HepG2 (cell line): ENCODE measurements around the gene EFNA3. TPM values are rescaled to one million over a fixed set of nuclear protein-coding genes. Genes with fewer than 3 reads are reported as not detected.
A peak's percentile ranks its signal among the peaks of the same experiment; 100 is the strongest.

Experiments
- ATAC-seq: fragments of 200-7000 bp; cut with Tn5 transposase; 3 replicates; pipeline ENCODE4 v1.9.1; 2020; ENCODE audit warnings: mild to moderate bottlenecking, moderate library complexity
- BruUV-seq: library from RNA; stranded (reverse); fragments of 400-500 nt; replicated peaks from 2 replicates; lab custom pipeline; 2021; lab: Mats Ljungman, UMichigan
- CTCF ChIA-PET: fragments of 300-600 bp; formaldehyde crosslinking; extraction: SDS; loops from one replicate; lab custom pipeline; 2021; ENCODE audit warnings: low total read pairs, inconsistent platforms, low intra/inter-chr PET ratio; lab: Yijun Ruan, JAX
- POLR2A ChIA-PET: fragments of 350-600 bp; sonication (Branson Sonifier 250); formaldehyde crosslinking; loops from one replicate; lab custom pipeline; 2020; ENCODE audit warnings: antibody characterized with exemption, inconsistent platforms; lab: Yijun Ruan, JAX
- DNase-seq: peaks from one replicate; pipeline ENCODE4 v3.0.0-alpha.2; 2015; ENCODE audit warnings: low spot score
- FAIRE-seq: peaks from 3 replicates; lab custom pipeline; 2011; peaks lifted over from hg19 to GRCh38; lab: Jason Lieb, UNC
- H2AFZ ChIP-seq: one replicate; pipeline ENCODE4 v1.6.1; 2011; ENCODE audit warnings: low read length, inconsistent platforms
- H3K27ac ChIP-seq: fragments of 300-600 bp; 3 replicates; pipeline ENCODE4 v1.8.0; 2011; ENCODE audit warnings: mixed run types, mild to moderate bottlenecking, mixed read lengths, low read length, inconsistent platforms; ENCODE audit not compliant: insufficient read depth; ENCODE audit errors: extremely low read length
- H3K27me3 ChIP-seq, 2 experiments: fragments of 200-600 bp in 1 of 2; 2 replicates in 1 of 2; 3 replicates in 1 of 2; pipeline versions ENCODE4 v1.6.0 to v1.8.0; 2011; ENCODE audit warnings: low read length in 2 of 2, mild to moderate bottlenecking in 2 of 2, moderate library complexity in 2 of 2, inconsistent platforms in 1 of 2; ENCODE audit not compliant: insufficient read depth in 2 of 2, control insufficient read depth in 1 of 2
- H3K36me3 ChIP-seq, 2 experiments: fragments of 200-600 bp in 1 of 2; replicated peaks in 1 of 2; 2 replicates in 1 of 2; 3 replicates in 1 of 2; pipeline versions ENCODE4 v1.5.1 to v1.8.0; 2011; ENCODE audit warnings: low read length in 2 of 2, inconsistent platforms in 1 of 2; ENCODE audit not compliant: insufficient read depth in 2 of 2, control insufficient read depth in 1 of 2
- H3K4me1 ChIP-seq: 2 replicates; pipeline ENCODE4 v1.5.1; 2012; ENCODE audit warnings: low read length, inconsistent platforms; ENCODE audit not compliant: insufficient read depth
- H3K4me2 ChIP-seq: 2 replicates; pipeline ENCODE4 v1.6.0; 2011; ENCODE audit warnings: low read depth, low read length, inconsistent platforms
- H3K4me3 ChIP-seq, 3 experiments: fragments of 200-600 bp in 1 of 3; sonication (generic), shearing (Covaris generic) in 1 of 3; replicated peaks in 1 of 3; 2 replicates each; pipeline ENCODE4 v1.5.1; 2011 to 2016; ENCODE audit warnings: low read length in 3 of 3, inconsistent platforms in 2 of 3, low read depth in 2 of 3, mild to moderate bottlenecking in 2 of 3, control low read depth in 1 of 3, mixed read lengths in 1 of 3; ENCODE audit not compliant: insufficient read depth in 1 of 3
- H3K79me2 ChIP-seq: one replicate; pipeline ENCODE4 v1.6.1; 2011; ENCODE audit warnings: low read length, inconsistent platforms; ENCODE audit not compliant: insufficient read depth
- H3K9ac ChIP-seq: 2 replicates; pipeline ENCODE4 v1.6.0; 2011; ENCODE audit warnings: mild to moderate bottlenecking, low read depth, low read length, inconsistent platforms; ENCODE audit not compliant: insufficient read depth
- H3K9me3 ChIP-seq: 2 replicates; pipeline ENCODE4 v1.5.1; 2012; ENCODE audit warnings: mild to moderate bottlenecking, low read length
- H4K20me1 ChIP-seq: 2 replicates; pipeline ENCODE4 v1.6.0; 2011; ENCODE audit warnings: inconsistent platforms, mild to moderate bottlenecking, low read length, moderate library complexity; ENCODE audit not compliant: insufficient read depth
- ADNP ChIP-seq: sonication (generic); formaldehyde crosslinking; IDR thresholded peaks from 2 replicates; pipeline ENCODE4 v1.4.0; 2020; ENCODE audit warnings: missing genetic modification reagents
- EZH2 ChIP-seq: conservative IDR thresholded peaks from 2 replicates; pipeline ENCODE4 v1.6.1; 2012; ENCODE audit warnings: mild to moderate bottlenecking, low read depth, low read length, moderate library complexity
- MTF2 ChIP-seq: sonication (generic); formaldehyde crosslinking; IDR thresholded peaks from 2 replicates; pipeline ENCODE4 v1.5.0; 2020; ENCODE audit warnings: missing genetic modification reagents, borderline replicate concordance
- NONO ChIP-seq, 2 experiments: fragments of 450-650 bp in 1 of 2; sonication (generic) in 1 of 2; formaldehyde crosslinking in 1 of 2; IDR thresholded peaks in 1 of 2; conservative IDR thresholded peaks in 1 of 2; 2 replicates each; pipeline versions ENCODE4 v1.6.1 to v1.8.0; 2017 to 2022; ENCODE audit warnings: mild to moderate bottlenecking in 1 of 2, missing genetic modification reagents in 1 of 2, moderate library complexity in 1 of 2
- ZNF326 ChIP-seq: sonication (generic); formaldehyde crosslinking; IDR thresholded peaks from 2 replicates; pipeline ENCODE4 v1.4.0; 2020; ENCODE audit warnings: missing genetic modification reagents, borderline replicate concordance
- ZNF710 ChIP-seq: sonication (generic); formaldehyde crosslinking; IDR thresholded peaks from 2 replicates; pipeline ENCODE4 v1.5.0; 2020; ENCODE audit warnings: mild to moderate bottlenecking, missing genetic modification reagents, borderline replicate concordance
- ZNF777 ChIP-seq: sonication (generic); formaldehyde crosslinking; IDR thresholded peaks from 2 replicates; pipeline ENCODE4 v1.4.0; 2020; ENCODE audit warnings: missing genetic modification reagents
- WGBS: methylation state at CpG from one replicate; pipeline ENCODE4 v1.1.6; 2017; ENCODE audit warnings: low lambda C conversion rate; 5-methylcytosine and 5-hydroxymethylcytosine counted together
- in situ Hi-C: cut with HindIII; loops from 2 replicates; pipeline ENCODE4 v1.10.0; 2017; ENCODE audit warnings: low pct_unique_long_range_greater_than_20kb; ENCODE audit not compliant: extremely low pct_ligation_motif_present
- intact Hi-C: fragments of 100-400 bp; cut with micrococcal nuclease; formaldehyde crosslinking; loops from one replicate; pipeline ENCODE4 v1.10.0; 2022; ENCODE audit not compliant: unreplicated experiment
- polyA plus RNA-seq, 8 experiments: library from polyadenylated mRNA; depleted of rRNA in 3 of 8; stranded (reverse) in 7 of 8; unstranded in 1 of 8; fragments of >200 nt; fragmentation: Illumina TruSeq in 4 of 8; extraction: Trizol in 4 of 8; gene quantifications; 2 replicates each; pipeline versions ENCODE4 v1.2.1 to v1.2.3, GENCODE V29; 2011 to 2016; ENCODE audit warnings: low read depth in 4 of 8, missing spikeins in 1 of 8, mixed read lengths in 1 of 8; ENCODE audit not compliant: insufficient read depth in 1 of 8
- total RNA-seq, 5 experiments: library from RNA; depleted of rRNA; stranded (reverse); fragments of >200 nt; fragmentation: Illumina TruSeq; extraction: Trizol; gene quantifications; 2 replicates each; pipeline ENCODE4 v1.2.3, GENCODE V29; 2016; ENCODE audit warnings: low read depth in 1 of 5

Gene EFNA3
- total and polyA plus RNA-seq, 2 of the 13 experiments (the other 11 are each of a cell fraction or from before 2014, with no cell fraction given): 1.0 to 5.7 TPM

DNA sequence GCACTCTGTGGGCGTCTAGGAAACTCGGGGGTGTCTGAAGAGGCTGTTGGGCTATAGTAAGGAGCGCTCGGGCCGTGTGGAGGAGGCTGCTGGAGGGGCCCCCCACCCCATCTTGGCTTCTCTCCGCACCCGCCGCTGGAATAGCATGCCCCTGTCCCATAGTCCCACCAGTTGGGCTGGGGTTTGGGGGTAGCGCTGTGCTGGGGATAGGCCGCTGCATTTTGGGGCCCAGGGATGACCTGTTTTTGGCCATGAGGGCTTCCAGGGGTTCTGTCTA is 511 bp downstream of the EFNA3 start:
- Histone ChIP-seq H3K79me2 (no peaks in the 10 kb centered on the region), H3K27me3 (peaks cover 26 to 94% of the 10 kb centered on the region in 2 experiments), H3K9ac (0 out of 2 replicates have a peak overlapping the region, but pooled peaks have one; percentile 8), H3K4me3 (peak overlapping the region; percentile 41 to 70 (median 50); a peak in 5 of 6 replicates), H3K4me2 (peak overlapping the region; percentile 90), H3K9me3 (no peaks in the 10 kb centered on the region), H2AFZ (no peak overlapping the region), H4K20me1 (peaks cover 4% of the 10 kb centered on the region; the same call in 1 of the 2 replicates), H3K4me1 (peaks cover 62% of the 10 kb centered on the region), H3K36me3 (no peaks in the 10 kb centered on the region), H3K27ac (no peak overlapping the region)
- CTCF ChIA-PET: no interaction called here
- BruUV-seq: no TSS peak
- FAIRE-seq (no peak), DNase-seq (no peak), ATAC-seq (no peak)
- WGBS: 23% methylated on average over 9 of the region's 10 CpGs
- POLR2A ChIA-PET: interaction anchor here (2.3 kb wide), 1 partner anchor 15 kb away, joined by 10 read pairs; the partner anchor contains the start of gene EFNA4
- intact Hi-C loops: no loop called here
- in situ Hi-C loops: no loop called here
- TF ChIP-seq ZNF777 (CRISPR knock-in tag): 0 out of 2 replicates have a peak, but pooled peaks have one; percentile 12
- peak; percentile 45; the same call in 1 of the 2 replicates for TF ChIP-seq EZH2
- TF ChIP-seq ADNP (CRISPR knock-in tag): no peak

DNA sequence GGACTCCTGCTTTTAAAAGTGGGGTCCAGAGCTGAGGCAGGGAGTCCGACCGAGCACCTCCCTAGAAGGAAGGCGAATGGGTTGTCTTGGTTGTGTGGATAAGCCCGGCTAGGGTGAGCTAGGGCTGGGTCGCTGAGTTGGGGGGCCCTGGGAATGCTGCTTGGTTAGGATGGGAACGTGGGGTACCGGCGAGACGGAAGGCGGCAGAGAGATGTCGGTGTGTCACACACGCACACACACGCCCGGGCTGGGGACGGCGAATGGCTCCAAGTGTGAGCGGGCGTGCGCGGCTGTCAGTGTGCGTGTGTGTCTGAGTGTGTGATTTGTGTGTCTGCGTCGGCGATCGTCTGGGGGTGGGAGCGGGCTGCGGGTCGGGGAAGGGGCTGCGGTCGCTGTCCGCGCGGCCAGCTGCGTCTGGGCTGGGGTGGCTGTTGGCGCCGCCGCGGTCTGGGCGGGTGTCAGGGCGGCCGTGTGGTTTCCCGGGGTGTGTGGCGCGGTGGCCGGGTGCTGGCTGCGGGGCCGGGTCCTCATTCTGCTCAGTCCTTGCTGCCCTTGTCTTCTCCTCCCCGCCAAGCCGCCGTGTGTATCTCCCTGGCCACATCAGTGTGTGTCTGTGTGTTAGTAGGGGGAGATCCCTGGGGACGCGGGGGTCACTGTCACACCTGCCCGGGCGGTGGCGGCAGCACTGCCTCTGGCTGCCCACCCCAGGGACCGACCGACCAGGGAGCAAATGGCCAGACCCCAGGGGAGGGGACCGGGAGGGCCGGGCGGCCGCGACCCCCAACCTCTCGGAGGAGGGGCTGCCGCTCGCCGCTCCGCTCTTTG is 1.1 kb downstream of the EFNA3 start:
- Histone ChIP-seq H3K79me2 (no peaks in the 10 kb centered on the region), H3K9me3 (no peaks in the 10 kb centered on the region), H3K27ac (no peak overlapping the region), H3K4me1 (peaks cover 67% of the 10 kb centered on the region), H4K20me1 (peaks cover 4% of the 10 kb centered on the region; the same call in 1 of the 2 replicates), H3K9ac (no peak overlapping the region), H3K4me3 (peak overlapping the region; percentile 41 to 70 (median 50)), H2AFZ (no peak overlapping the region), H3K36me3 (no peaks in the 10 kb centered on the region), H3K27me3 (peaks cover 28 to 93% of the 10 kb centered on the region in 2 experiments), H3K4me2 (peak overlapping the region; percentile 90)
- POLR2A ChIA-PET: interaction anchor here (1.0 to 2.3 kb wide), 3 partner anchors 9 to 16 kb away, joined by 3 to 10 read pairs (median 4); partner anchors contain the start of gene EFNA4
- FAIRE-seq (no peak), ATAC-seq (peak; percentile 15), DNase-seq (no peak)
- CTCF ChIA-PET: no interaction called here
- intact Hi-C loops (loop anchor here (5.0 to 10.0 kb wide), 2 partner anchors 32 to 175 kb away; no protein-coding TSS in a partner anchor), in situ Hi-C loops (no loop called here)
- WGBS: 2% methylated on average over 27 of the region's 67 CpGs
- BruUV-seq: no TSS peak
- no peak for TF ChIP-seq ZNF326 (CRISPR knock-in tag)
- TF ChIP-seq MTF2: peak; percentile 95
- TF ChIP-seq ZNF710 (CRISPR knock-in tag): no peak
- no peak for TF ChIP-seq NONO (IDR thresholded peaks at IDR 0.05)
- no peak for TF ChIP-seq NONO (CRISPR knock-in tag; conservative IDR thresholded peaks at IDR 0.05)
